ENCODE data around the gene MBNL2.

MBNL2 gene

GRCh38 chr13:97429681-97430081 lies 207.5 kb downstream of the MBNL2 start:
- DNase-seq, result peak; percentile 19

- no peak for DNase-seq
Observed at GRCh38 chr13:97430296-97430695, 208.2 kb downstream of the MBNL2 start.

GRCh38 chr13:97431171-97431764 lies 209.1 kb downstream of the MBNL2 start:
- no peak for DNase-seq

- no peak for DNase-seq
Observed at GRCh38 chr13:97432232-97432916, 210.2 kb downstream of the MBNL2 start.

- peak; percentile 100 for DNase-seq
Observed at GRCh38 chr13:97432917-97433726, 211.0 kb downstream of the MBNL2 start.

DNA sequence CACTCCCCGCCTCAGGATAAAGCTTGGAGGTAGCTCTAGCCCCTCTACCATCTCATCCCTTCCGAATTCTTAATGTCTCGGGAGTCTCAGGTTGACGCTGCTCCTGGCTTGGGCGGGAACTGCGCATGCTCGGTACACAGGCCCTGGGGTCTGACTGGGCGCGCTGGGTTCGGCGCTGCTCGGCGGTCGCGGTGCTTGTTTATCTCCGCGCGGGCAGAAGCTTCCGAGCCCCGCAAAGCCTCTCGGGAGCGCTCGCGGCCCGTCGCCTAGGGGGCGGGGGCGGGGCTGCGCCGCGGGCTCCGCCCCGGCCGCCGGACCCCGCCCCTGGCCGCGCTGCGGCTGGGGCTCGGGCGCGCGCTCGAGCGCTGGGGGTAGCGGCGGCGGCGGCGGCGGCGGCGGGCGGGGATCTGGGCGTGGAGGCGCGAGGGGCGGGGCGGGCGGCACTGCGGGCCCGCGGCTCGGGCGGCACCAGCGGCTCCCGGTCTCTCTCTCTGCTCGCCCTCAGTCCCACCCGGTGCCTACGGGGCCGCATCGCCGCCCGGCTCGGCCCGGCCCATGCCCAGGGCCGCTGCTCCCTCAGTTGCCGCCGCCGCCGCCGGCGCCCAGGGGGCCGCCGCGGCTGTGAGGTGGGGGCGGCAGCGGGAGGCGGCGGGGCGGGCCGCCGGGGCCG lies 211.7 kb downstream of the MBNL2 start, which contains the start of gene RAP2A:
Gene RAP2A (plus strand): TSS at position 443 of the 670 bp plus-strand sequence. CDS start 302 bp downstream, outside the sequence.
- DNase-seq, result peak; percentile 95

DNA sequence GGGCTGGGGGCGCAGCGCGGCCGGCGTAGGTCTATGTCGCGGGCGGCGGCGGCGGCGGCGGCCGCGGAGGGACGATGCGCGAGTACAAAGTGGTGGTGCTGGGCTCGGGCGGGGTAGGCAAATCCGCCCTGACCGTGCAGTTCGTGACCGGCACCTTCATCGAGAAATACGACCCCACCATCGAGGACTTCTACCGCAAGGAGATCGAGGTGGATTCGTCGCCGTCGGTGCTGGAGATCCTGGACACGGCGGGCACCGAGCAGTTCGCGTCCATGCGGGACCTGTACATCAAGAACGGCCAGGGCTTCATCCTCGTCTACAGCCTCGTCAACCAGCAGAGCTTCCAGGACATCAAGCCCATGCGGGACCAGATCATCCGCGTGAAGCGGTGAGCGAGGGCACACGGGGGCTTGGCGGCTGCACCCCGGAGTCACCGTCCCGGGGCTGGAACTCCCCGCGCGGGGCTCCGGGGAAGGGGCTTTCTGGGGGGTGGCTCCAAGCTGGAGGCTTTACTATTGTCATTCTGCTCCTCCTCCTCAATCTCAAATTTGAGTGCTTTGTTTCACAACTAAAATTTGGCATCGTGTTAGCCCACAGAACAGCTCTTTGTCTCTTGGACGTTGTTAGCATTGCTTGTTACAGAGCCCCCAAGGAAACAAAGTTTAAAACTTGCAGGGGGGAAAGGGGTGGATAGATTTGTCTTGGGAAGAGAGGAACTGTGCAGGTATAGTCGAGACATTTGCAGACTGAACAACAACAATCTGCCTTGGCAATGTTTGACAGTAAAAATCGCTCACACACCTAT lies 212.5 kb downstream of the MBNL2 start:
- peak; percentile 87 for DNase-seq

DNA sequence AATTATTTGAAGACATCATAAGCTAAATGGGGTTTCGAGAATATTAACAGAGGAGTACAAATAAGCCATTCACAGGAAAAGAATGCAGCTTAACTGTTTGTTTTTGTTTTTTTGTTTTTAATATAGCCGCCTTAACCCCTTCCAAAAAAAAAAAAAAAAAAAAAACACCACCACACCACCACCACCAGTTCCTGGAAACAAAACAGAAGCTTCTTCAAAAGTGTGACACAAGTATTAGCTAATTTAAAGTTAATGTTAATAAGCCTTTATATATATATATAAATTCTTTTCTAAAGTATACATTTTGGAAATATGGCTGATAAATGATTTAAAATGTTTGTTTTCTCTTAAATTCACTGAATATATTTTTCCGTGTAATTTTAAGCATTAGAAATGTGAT lies 213.2 kb downstream of the MBNL2 start:
- DNase-seq, result no peak

DNA sequence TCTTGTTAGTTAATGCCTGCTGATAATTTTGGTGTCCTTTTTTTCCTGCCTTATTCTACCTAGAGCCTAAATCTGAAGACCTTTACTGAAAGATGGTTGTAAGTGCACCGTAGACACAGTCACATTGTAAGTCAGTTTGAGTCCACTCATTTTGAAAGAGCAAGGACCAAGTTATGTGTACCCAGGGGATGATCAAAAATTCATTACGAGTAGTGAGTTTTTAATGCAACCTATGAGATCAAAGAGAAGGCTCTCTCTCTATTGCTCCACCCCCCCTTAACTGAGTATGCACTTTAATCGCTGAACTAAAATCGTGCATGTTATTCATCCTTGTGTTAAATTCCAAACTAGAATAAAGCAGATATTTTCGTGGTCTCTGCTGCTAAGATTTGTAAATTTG lies 213.7 kb downstream of the MBNL2 start:
- no peak for DNase-seq

- no peak for DNase-seq
Observed at GRCh38 chr13:97436845-97437244, 214.7 kb downstream of the MBNL2 start.

- no peak for DNase-seq
Observed at GRCh38 chr13:97437729-97438128, 215.6 kb downstream of the MBNL2 start.

GRCh38 chr13:97438856-97439595 lies 216.9 kb downstream of the MBNL2 start:
- no peak for DNase-seq

DNA sequence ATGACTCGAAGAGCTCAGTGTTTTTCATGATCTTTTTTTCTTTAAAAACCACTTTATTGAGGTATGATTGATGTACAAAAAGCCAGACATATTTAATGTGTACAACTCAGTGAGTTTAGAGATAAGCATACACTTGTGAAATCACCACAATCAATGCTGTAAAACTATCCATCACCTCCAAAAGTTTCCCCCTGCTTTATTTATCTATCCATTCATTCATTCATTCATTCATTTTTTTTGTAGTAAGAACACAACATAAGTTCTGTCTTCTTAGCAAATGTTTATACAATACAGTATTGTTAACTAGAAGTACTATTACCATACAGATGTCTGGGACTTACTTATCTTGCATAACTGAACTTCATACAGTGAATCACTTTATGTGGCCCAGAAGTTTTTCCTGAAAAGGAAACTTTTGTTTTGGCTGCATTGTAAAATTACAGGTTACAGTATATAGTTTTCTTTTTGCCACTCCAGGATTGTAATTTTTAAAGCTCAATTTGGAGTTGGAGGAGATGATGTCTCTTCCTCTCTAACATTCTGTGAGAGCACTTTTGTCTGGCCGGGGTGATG lies 218.6 kb downstream of the MBNL2 start:
- DNase-seq, result no peak

- DNase-seq, result no peak
Observed at GRCh38 chr13:97441368-97441767, 219.2 kb downstream of the MBNL2 start.
